ENCODE data around the gene PTPRG. TPM values are rescaled to one million over a fixed set of nuclear protein-coding genes. Genes with fewer than 3 reads are reported as not detected.

The PTPRG gene
- total RNA-seq, 1 donor, result 148 TPM

GRCh38 chr3:61924991-61925390 is 363.6 kb downstream of the PTPRG start:
- Histone ChIP-seq H3K4me2 (ENCODE audit: insufficient read depth, low read length) (no peak overlapping the region), H3K9me3 (ENCODE audit: low read depth, low read length) (no peaks in the 10 kb centered on the region), H3K27ac (ENCODE audit: low read depth, low read length) (no peak overlapping the region), H3K4me1 (ENCODE audit: insufficient read depth, low read length) (peaks cover 22% of the 10 kb centered on the region), H2AFZ (ENCODE audit: low read length) (no peak overlapping the region), H4K20me1 (ENCODE audit: insufficient read depth, low read length) (no peaks in the 10 kb centered on the region), H3K79me2 (ENCODE audit: insufficient read depth, low read length) (peaks cover 10% of the 10 kb centered on the region), H3K36me3 (ENCODE audit: insufficient read depth, low read length) (no peaks in the 10 kb centered on the region), H3K27me3 (ENCODE audit: insufficient read depth, low read length) (no peaks in the 10 kb centered on the region), H3K4me3 (ENCODE audit: insufficient read depth, low read length) (no peak overlapping the region)
- no peak for TF ChIP-seq CTCF (IDR thresholded peaks at IDR 0.05; ENCODE audit: extremely low read depth, low read depth, low read length)
- no peak for DNase-seq (ENCODE audit: insufficient read length, low spot score, missing footprints)

DNA sequence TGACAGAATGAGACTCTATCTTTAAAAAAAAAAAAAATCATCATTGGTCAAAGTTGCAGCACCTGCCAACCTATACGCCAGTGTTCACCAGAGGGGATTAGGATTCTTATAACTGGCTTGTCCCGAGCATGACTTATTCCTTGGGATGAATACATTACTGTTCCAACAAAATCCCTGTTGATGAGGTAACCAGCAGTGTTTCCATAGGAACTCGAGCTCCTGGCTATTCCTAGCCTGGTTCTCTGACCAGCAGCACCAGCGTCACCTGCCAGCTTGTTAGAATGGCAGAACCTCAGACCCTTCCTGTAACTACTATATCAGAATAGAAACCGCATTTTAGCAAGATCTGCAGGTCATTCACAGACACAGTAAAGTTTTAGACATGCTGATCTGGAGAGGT is 364.4 kb downstream of the PTPRG start:
- DNase-seq (ENCODE audit: insufficient read length, low spot score, missing footprints), result no peak
- H3K79me2 ChIP-seq (ENCODE audit: insufficient read depth, low read length), result peaks cover 13% of the 10 kb centered on the region
- no peak overlapping the region for H2AFZ ChIP-seq (ENCODE audit: low read length)
- no peaks in the 10 kb centered on the region for H3K9me3 ChIP-seq (ENCODE audit: low read depth, low read length)
- no peaks in the 10 kb centered on the region for H3K36me3 ChIP-seq (ENCODE audit: insufficient read depth, low read length)
- no peak overlapping the region for H3K4me2 ChIP-seq (ENCODE audit: insufficient read depth, low read length)
- no peak overlapping the region for H3K4me3 ChIP-seq (ENCODE audit: insufficient read depth, low read length)
- H3K27me3 ChIP-seq (ENCODE audit: insufficient read depth, low read length), result no peaks in the 10 kb centered on the region
- no peak overlapping the region for H3K27ac ChIP-seq (ENCODE audit: low read depth, low read length)
- TF ChIP-seq CTCF (IDR thresholded peaks at IDR 0.05; ENCODE audit: extremely low read depth, low read depth, low read length), result no peak
- H3K4me1 ChIP-seq (ENCODE audit: insufficient read depth, low read length), result peaks cover 22% of the 10 kb centered on the region
- H4K20me1 ChIP-seq (ENCODE audit: insufficient read depth, low read length), result no peaks in the 10 kb centered on the region

- Histone ChIP-seq H3K27ac (ENCODE audit: low read depth, low read length) (peak overlapping the region; percentile 93), H3K9me3 (ENCODE audit: low read depth, low read length) (no peaks in the 10 kb centered on the region), H3K4me2 (ENCODE audit: insufficient read depth, low read length) (peak overlapping the region; percentile 73), H2AFZ (ENCODE audit: low read length) (peak overlapping the region; percentile 69), H4K20me1 (ENCODE audit: insufficient read depth, low read length) (no peaks in the 10 kb centered on the region), H3K27me3 (ENCODE audit: insufficient read depth, low read length) (no peaks in the 10 kb centered on the region), H3K79me2 (ENCODE audit: insufficient read depth, low read length) (peaks cover 23% of the 10 kb centered on the region), H3K4me3 (ENCODE audit: insufficient read depth, low read length) (peak overlapping the region; percentile 36), H3K4me1 (ENCODE audit: insufficient read depth, low read length) (peaks cover 22% of the 10 kb centered on the region), H3K36me3 (ENCODE audit: insufficient read depth, low read length) (no peaks in the 10 kb centered on the region)
- no peak for TF ChIP-seq CTCF (IDR thresholded peaks at IDR 0.05; ENCODE audit: extremely low read depth, low read depth, low read length)
- DNase-seq (ENCODE audit: insufficient read length, low spot score, missing footprints), result peak; percentile 23
These were observed 365.6 kb downstream of the PTPRG start for GRCh38 chr3:61926923-61927322.

DNA sequence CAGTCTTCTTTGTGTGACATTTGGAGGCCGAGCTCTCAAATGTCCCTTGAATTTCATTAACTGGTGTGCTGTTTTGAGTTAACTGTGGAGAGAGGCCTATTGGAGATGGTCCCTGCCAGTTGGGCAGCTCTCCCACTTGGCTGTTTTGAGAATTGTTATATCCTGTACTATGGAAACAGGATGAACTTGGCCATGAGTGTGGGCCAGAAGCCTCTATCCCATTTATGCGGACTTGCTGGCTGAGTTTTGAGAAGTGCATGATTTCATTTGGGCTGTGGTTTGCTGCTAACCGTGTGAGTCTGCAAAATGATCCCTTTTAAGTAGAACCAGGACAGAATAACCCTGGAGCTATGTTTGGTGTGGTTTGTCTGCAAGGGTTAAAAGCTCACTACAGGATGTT is 366.0 kb downstream of the PTPRG start:
- Histone ChIP-seq H2AFZ (ENCODE audit: low read length) (peak overlapping the region; percentile 69), H3K4me3 (ENCODE audit: insufficient read depth, low read length) (peak overlapping the region; percentile 36), H4K20me1 (ENCODE audit: insufficient read depth, low read length) (no peaks in the 10 kb centered on the region), H3K27me3 (ENCODE audit: insufficient read depth, low read length) (no peaks in the 10 kb centered on the region), H3K79me2 (ENCODE audit: insufficient read depth, low read length) (peaks cover 25% of the 10 kb centered on the region), H3K36me3 (ENCODE audit: insufficient read depth, low read length) (no peaks in the 10 kb centered on the region), H3K4me1 (ENCODE audit: insufficient read depth, low read length) (peaks cover 22% of the 10 kb centered on the region), H3K9me3 (ENCODE audit: low read depth, low read length) (no peaks in the 10 kb centered on the region), H3K27ac (ENCODE audit: low read depth, low read length) (peak overlapping the region; percentile 93), H3K4me2 (ENCODE audit: insufficient read depth, low read length) (peak overlapping the region; percentile 73)
- no peak for TF ChIP-seq CTCF (IDR thresholded peaks at IDR 0.05; ENCODE audit: extremely low read depth, low read depth, low read length)
- DNase-seq (ENCODE audit: insufficient read length, low spot score, missing footprints), result peak; percentile 63

Data from osteoblast (primary cell).